IPS-20b (cell line): ENCODE data around the gene INTS11.

ENCODE experiments used
- H3K27ac ChIP-seq: one replicate; pipeline ENCODE4 v1.5.1; 2013; ENCODE audit warnings: low read length
- H3K27me3 ChIP-seq: 2 replicates; pipeline ENCODE4 v1.6.1; 2013; ENCODE audit warnings: mild to moderate bottlenecking, low read length, inconsistent platforms; ENCODE audit not compliant: insufficient read depth
- H3K36me3 ChIP-seq: 2 replicates; pipeline ENCODE4 v1.6.1; 2013; ENCODE audit warnings: low read depth, mild to moderate bottlenecking, inconsistent platforms, low read length, moderate library complexity; ENCODE audit not compliant: insufficient read depth
- H3K4me1 ChIP-seq: 2 replicates; pipeline ENCODE4 v1.6.1; 2013; ENCODE audit warnings: mild to moderate bottlenecking, control low read depth, inconsistent platforms, low read length, moderate library complexity; ENCODE audit not compliant: insufficient read depth
- H3K4me3 ChIP-seq: 2 replicates; pipeline ENCODE4 v1.5.1; 2013; ENCODE audit warnings: mild to moderate bottlenecking, low read length, inconsistent platforms
- H3K9ac ChIP-seq: 2 replicates; pipeline ENCODE4 v1.6.1; 2013; ENCODE audit warnings: low read depth, mild to moderate bottlenecking, inconsistent platforms, low read length, moderate library complexity
- H3K9me3 ChIP-seq: 2 replicates; pipeline ENCODE4 v1.6.1; 2013; ENCODE audit warnings: mild to moderate bottlenecking, low read depth, low read length, inconsistent platforms; ENCODE audit not compliant: insufficient read depth

Gene INTS11

GRCh38 chr1:1364266-1364665, 39.8 kb upstream of the INTS11 start:
- Histone ChIP-seq H3K9me3 (peaks cover 17% of the 10 kb centered on the region), H3K27me3 (no peaks in the 10 kb centered on the region), H3K36me3 (no peaks in the 10 kb centered on the region), H3K27ac (no peak overlapping the region), H3K9ac (no peak overlapping the region), H3K4me1 (peaks cover 6% of the 10 kb centered on the region), H3K4me3 (no peak overlapping the region)

DNA sequence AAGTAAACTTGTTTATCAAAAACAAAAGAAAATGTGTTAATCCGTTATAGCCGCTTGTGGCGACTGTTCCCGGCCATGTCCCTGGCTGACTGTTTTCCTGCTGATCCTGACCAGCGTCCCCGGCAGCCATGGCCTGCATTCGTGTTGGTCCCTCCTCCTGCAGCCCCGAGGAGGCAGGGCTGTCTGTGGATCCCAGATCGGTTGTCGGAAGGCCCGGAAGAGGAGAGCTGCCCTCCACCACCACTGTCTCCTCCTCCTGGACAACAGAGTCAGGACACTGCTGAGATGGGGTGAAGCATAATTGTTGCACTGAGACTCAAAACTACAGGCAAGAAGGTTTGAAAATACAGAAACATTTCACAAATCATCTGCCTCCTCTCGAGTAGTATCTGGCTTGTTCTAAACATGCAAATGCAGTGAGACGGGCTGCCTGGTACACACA, 37.5 kb upstream of the INTS11 start:
- Histone ChIP-seq H3K36me3 (no peaks in the 10 kb centered on the region), H3K4me3 (no peak overlapping the region), H3K27me3 (no peaks in the 10 kb centered on the region), H3K27ac (no peak overlapping the region), H3K9me3 (peaks cover 13% of the 10 kb centered on the region), H3K4me1 (peaks cover 16% of the 10 kb centered on the region), H3K9ac (no peak overlapping the region)

DNA sequence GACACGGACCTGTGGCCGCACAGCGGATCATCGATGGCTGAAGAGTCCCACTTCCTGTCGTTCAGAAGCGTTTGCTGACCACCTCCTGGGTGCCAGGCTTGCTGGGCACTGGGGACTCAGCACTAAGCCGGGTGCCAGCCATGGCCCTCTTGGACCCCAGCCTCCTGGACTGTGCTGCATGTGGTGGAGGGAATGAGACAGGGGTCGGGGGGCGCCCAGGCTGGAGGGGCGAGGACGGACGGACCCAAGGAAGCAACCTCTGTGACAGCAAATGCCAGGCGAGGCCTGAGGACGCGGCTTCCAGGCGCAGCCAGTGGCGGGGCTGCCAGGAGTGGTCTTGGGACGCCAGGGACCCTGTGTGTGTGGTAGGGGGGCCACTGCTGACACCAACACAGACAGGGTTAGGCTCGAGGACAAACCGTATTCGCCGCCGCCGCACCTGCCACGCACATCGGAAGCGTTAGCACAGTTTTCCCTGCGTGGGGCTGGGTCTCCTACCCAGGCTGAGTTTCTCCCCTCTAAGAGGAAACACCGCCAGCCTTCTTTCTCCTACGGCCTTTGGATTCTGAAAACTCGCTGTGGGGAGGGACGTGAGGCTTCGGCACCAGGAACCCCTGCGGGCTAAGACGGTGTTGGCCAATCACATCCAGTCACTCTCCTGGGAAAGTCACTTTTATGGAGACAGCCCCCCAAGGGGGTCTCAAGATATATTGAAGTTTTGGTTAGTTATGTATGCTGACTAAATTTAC, 36.9 kb upstream of the INTS11 start:
- H3K36me3 ChIP-seq: no peaks in the 10 kb centered on the region
- peaks cover 8% of the 10 kb centered on the region for H3K9me3 ChIP-seq
- no peak overlapping the region for H3K9ac ChIP-seq
- no peak overlapping the region for H3K4me3 ChIP-seq
- no peaks in the 10 kb centered on the region for H3K27me3 ChIP-seq
- peaks cover 16% of the 10 kb centered on the region for H3K4me1 ChIP-seq
- H3K27ac ChIP-seq: no peak overlapping the region

- no peak overlapping the region for H3K4me3 ChIP-seq
Observed at GRCh38 chr1:1360506-1361169, 36.2 kb upstream of the INTS11 start.

DNA sequence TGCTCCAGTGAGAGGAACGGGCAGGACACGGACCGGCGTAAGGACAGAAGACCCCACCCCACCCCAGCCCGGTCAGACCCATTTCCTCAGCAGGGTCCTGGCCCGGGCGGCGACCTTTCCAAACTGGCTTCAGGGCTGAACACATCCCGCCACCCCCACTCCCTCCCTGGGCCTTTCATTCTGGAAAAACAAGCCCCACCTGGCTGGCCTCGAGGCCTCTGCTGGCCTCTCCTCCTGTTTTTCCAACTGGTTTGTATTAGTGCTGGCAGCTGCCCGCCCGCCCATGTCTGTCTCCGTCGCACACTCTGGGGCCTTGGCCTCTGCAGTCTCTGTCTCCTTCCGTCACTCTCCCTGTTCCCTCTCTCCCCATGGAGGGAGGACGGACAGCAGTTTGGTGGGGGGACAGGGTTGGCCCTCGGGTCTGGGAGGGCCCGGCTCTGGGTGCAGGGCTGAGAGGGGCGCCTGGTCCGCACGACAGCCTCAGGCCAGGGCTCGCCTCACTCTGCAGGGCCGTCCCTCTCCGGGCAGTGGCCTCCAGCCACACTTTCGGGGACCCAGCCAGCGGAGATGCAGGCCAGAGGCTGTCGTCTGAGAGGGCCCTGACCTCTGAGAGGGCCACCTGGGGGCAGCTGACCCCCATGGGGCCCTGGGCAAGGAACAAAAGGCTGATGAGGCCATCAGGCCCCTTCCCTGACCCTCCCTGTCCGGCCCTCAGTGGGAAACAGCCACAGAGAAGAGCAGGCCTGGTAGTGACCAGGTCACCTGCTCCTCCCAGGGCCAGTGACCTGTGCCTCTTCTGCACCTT, 35.4 kb upstream of the INTS11 start:
- no peak overlapping the region for H3K9ac ChIP-seq
- peaks cover 16% of the 10 kb centered on the region for H3K4me1 ChIP-seq
- no peak overlapping the region for H3K4me3 ChIP-seq
- no peak overlapping the region for H3K27ac ChIP-seq
- no peaks in the 10 kb centered on the region for H3K9me3 ChIP-seq
- H3K36me3 ChIP-seq: no peaks in the 10 kb centered on the region
- H3K27me3 ChIP-seq: peaks cover 2% of the 10 kb centered on the region

More at GRCh38 chr1:1360506-1361169, 36.2 kb upstream of the INTS11 start:
- Histone ChIP-seq H3K27ac (no peak overlapping the region), H3K36me3 (no peaks in the 10 kb centered on the region), H3K9me3 (no peaks in the 10 kb centered on the region), H3K9ac (no peak overlapping the region), H3K4me1 (peaks cover 16% of the 10 kb centered on the region), H3K27me3 (no peaks in the 10 kb centered on the region)

- no peak overlapping the region for H3K4me3 ChIP-seq
- H3K9me3 ChIP-seq: no peaks in the 10 kb centered on the region
- no peaks in the 10 kb centered on the region for H3K36me3 ChIP-seq
- H3K27me3 ChIP-seq: peaks cover 7% of the 10 kb centered on the region
- H3K9ac ChIP-seq: no peak overlapping the region
- peaks cover 16% of the 10 kb centered on the region for H3K4me1 ChIP-seq
- no peak overlapping the region for H3K27ac ChIP-seq
Observed at GRCh38 chr1:1359308-1359663, 34.8 kb upstream of the INTS11 start.

- no peak within 1 kb of the TSS for H3K27ac ChIP-seq
- H3K27me3 ChIP-seq: peaks cover 14% of the 10 kb centered on the region
- peaks cover 16% of the 10 kb centered on the region for H3K4me1 ChIP-seq
- peak within 1 kb of the TSS; percentile 54; the same call in 1 of the 2 replicates for H3K4me3 ChIP-seq
- peak within 1 kb of the TSS; percentile 67; the same call in 1 of the 2 replicates for H3K9ac ChIP-seq
- H3K9me3 ChIP-seq: no peaks in the 10 kb centered on the region
- no peaks in the 10 kb centered on the region for H3K36me3 ChIP-seq
Observed at GRCh38 chr1:1358433-1359271, 34.2 kb upstream of the INTS11 start, which contains the start of gene MXRA8. Gene MXRA8, minus strand, starts transcription at chr1:1358555. Its CDS starts 51 bp downstream, at chr1:1358504.

- H3K27me3 ChIP-seq: peaks cover 20% of the 10 kb centered on the region
- peak overlapping the region; percentile 67; the same call in 1 of the 2 replicates for H3K9ac ChIP-seq
- no peaks in the 10 kb centered on the region for H3K36me3 ChIP-seq
- peak overlapping the region; percentile 54; the same call in 1 of the 2 replicates for H3K4me3 ChIP-seq
- H3K4me1 ChIP-seq: peaks cover 17% of the 10 kb centered on the region
- no peak overlapping the region for H3K27ac ChIP-seq
- no peaks in the 10 kb centered on the region for H3K9me3 ChIP-seq
Observed at GRCh38 chr1:1357871-1358432, 33.5 kb upstream of the INTS11 start.

- Histone ChIP-seq H3K9me3 (no peaks in the 10 kb centered on the region), H3K4me1 (peaks cover 17% of the 10 kb centered on the region), H3K9ac (no peak overlapping the region), H3K36me3 (no peaks in the 10 kb centered on the region), H3K27ac (no peak overlapping the region), H3K4me3 (no peak overlapping the region), H3K27me3 (peaks cover 22% of the 10 kb centered on the region)
Observed at GRCh38 chr1:1356796-1357401, 32.4 kb upstream of the INTS11 start.

GRCh38 chr1:1356166-1356795, 31.8 kb upstream of the INTS11 start:
- peaks cover 22% of the 10 kb centered on the region for H3K27me3 ChIP-seq
- H3K4me3 ChIP-seq: no peak overlapping the region
- no peak overlapping the region for H3K27ac ChIP-seq
- no peak overlapping the region for H3K9ac ChIP-seq
- H3K36me3 ChIP-seq: no peaks in the 10 kb centered on the region
- peaks cover 16% of the 10 kb centered on the region for H3K4me1 ChIP-seq
- H3K9me3 ChIP-seq: no peaks in the 10 kb centered on the region
